Measurements from ENCODE around the gene ATG9B.
"Not testable (repeated sequence)": the region's sequence is repeated elsewhere in the genome, so short reads cannot be mapped to it uniquely, and the experiment has no call there.

Gene ATG9B

DNA sequence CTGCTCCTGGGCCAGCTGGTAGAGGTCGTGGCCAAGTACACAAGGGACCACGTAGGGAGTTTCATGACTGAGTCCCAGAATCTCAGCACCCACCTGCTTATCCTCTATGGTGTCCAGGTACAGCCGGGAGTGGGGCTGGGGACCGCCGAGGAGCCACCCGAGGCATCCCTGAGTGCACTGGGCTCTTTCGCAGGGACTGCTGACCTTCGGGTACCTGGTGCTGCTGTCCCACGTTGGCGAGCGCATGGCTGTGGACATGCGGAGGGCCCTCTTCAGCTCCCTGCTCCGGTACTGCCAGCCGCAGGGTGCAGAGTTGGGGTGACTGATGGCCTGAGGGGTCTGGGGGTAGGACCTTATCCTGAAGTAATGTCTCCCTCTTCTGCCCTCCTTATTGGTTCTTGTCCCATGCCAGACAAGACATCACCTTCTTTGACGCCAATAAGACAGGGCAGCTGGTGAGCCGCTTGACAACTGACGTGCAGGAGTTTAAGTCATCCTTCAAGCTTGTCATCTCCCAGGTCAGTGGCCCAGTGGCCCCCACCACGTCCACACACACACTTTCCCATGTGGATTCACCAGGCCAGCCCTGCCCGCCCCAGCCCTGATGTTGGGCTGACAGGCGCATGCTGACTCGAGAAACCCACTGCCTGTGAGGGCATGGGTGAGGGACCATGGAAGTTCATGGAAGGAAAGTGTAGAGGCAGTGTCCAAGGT lies 10.2 kb upstream of the ATG9B start:
- H3K4me3 Mint-ChIP-seq, result no peak overlapping the region
- H3K27me3 Mint-ChIP-seq, result no peaks in the 10 kb centered on the region
- no peak overlapping the region for H3K27ac Mint-ChIP-seq
- peaks cover 2% of the 10 kb centered on the region for H3K4me1 Mint-ChIP-seq
- no peaks in the 10 kb centered on the region for H3K9me3 Mint-ChIP-seq
- ATAC-seq (ENCODE audit: low read depth), result no peak
- no peak for DNase-seq (ENCODE audit: low spot score in 2 of 2)
- peaks cover 13% of the 10 kb centered on the region for H3K36me3 Mint-ChIP-seq

- Mint-ChIP-seq H3K27ac (no peak overlapping the region), H3K9me3 (no peaks in the 10 kb centered on the region), H3K4me1 (peaks cover 6% of the 10 kb centered on the region), H3K36me3 (peaks cover 13% of the 10 kb centered on the region), H3K27me3 (no peaks in the 10 kb centered on the region), H3K4me3 (no peak overlapping the region)
- no peak for ATAC-seq (ENCODE audit: low read depth)
- no peak for DNase-seq (ENCODE audit: low spot score in 2 of 2)
Observed at GRCh38 chr7:151033864-151034249, 9.6 kb upstream of the ATG9B start.

DNA sequence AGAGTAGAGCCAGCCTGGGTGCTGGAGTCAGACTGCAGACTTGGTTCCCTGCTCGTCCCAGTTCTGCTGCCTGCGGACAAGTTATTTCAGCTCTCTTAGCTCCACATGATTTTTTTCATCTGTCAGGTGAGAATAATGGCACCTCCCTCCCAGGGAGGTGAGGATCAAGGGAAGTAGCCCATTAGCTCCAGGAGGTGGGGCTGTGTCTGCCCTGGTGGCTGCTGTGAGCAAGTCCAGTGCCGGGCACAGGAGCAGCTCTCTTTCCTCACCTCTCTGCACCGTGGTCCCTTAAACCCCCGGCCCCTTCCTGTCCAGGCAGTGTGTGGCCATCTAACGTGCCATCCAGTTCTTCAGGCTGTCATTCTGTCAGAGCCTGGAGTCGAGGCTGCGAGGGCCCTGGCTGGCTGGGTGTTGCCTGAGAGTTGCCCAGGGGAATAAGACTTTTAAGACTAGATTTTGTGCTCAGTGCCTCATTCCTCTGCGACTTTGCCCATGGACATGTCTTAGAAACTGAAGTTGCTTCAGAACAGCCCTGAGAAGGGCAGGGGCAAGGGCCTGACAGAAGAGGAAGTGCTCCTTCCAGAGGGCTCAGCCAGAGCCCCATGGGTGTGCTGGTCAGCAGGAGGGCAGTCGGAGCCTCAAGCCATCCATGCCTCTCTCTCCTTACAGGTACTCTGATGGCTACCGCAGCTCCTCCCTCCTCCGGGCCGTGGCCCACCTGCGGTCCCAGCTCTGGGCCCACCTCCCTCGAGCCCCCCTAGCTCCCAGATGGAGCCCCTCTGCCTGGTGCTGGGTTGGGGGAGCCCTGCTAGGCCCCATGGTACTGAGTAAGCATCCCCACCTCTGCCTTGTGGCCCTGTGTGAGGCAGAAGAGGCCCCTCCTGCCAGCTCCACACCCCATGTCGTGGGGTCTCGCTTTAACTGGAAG lies 8.9 kb upstream of the ATG9B start:
- peaks cover 13% of the 10 kb centered on the region for H3K36me3 Mint-ChIP-seq
- no peak overlapping the region for H3K27ac Mint-ChIP-seq
- no peak overlapping the region for H3K4me3 Mint-ChIP-seq
- H3K9me3 Mint-ChIP-seq, result no peaks in the 10 kb centered on the region
- H3K27me3 Mint-ChIP-seq, result no peaks in the 10 kb centered on the region
- DNase-seq (ENCODE audit: low spot score in 2 of 2) (no peak), ATAC-seq (ENCODE audit: low read depth) (no peak)
- H3K4me1 Mint-ChIP-seq, result peaks cover 9% of the 10 kb centered on the region

DNA sequence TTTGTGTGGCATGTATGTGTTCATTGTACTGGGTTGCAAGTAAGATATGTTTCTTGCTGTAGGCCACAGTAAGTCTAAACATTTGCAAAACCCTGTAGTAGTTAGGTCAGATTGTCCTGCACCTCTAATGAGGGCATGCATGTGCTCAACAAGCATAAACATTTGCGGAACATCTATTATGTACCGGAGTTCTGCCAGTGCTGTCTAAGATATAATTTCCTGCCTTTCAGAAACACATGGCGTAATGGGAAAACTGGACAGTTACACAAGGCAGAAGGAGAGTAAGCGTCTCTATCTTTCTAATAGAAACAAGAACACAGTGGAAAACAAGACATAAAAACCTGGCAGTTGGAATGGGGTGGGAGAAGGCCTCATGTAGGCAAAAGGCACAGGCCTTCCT lies 6.7 kb upstream of the ATG9B start:
- H3K9me3 Mint-ChIP-seq, result no peaks in the 10 kb centered on the region
- ATAC-seq (ENCODE audit: low read depth), result no peak
- H3K36me3 Mint-ChIP-seq, result peaks cover 7% of the 10 kb centered on the region
- H3K27ac Mint-ChIP-seq, result no peak overlapping the region
- H3K4me1 Mint-ChIP-seq, result peaks cover 12% of the 10 kb centered on the region
- no peak for DNase-seq (ENCODE audit: low spot score in 2 of 2)
- no peaks in the 10 kb centered on the region for H3K27me3 Mint-ChIP-seq
- H3K4me3 Mint-ChIP-seq, result no peak overlapping the region

DNA sequence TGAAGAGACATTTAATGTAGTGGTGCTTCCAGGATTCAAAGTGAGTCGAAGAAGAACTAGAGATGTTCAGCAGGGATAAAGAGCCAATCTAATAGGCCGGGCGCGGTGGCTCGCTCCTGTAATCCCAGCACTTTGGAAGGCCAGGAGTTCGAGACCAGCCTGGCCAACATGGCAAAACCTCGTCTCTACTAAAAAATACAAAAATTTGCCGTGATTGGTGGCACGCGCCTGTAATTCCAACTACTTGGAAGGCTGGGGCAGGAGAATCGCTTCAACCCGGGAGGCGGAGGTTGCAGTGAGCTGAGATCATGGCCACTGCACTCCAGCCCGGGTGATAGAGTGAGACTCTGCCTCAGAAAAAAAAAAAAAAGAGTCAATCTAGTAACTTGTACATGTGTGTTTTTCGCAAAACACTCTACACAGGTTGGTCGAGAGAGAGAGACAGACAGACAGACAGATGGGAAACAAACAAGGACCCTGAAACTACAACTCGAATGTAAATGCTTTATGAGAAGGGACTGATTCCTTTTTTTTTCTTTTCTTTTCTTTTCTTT lies 4.7 kb upstream of the ATG9B start:
- peak overlapping the region; percentile 99 for H3K27ac Mint-ChIP-seq
- DNase-seq (ENCODE audit: low spot score in 2 of 2) (no peak), ATAC-seq (ENCODE audit: low read depth) (no peak)
- H3K27me3 Mint-ChIP-seq, result peaks cover 5% of the 10 kb centered on the region
- H3K4me3 Mint-ChIP-seq, result peak overlapping the region; percentile 87
- H3K9me3 Mint-ChIP-seq, result no peaks in the 10 kb centered on the region
- peaks cover 12% of the 10 kb centered on the region for H3K4me1 Mint-ChIP-seq
- H3K36me3 Mint-ChIP-seq, result peaks cover 3% of the 10 kb centered on the region

DNA sequence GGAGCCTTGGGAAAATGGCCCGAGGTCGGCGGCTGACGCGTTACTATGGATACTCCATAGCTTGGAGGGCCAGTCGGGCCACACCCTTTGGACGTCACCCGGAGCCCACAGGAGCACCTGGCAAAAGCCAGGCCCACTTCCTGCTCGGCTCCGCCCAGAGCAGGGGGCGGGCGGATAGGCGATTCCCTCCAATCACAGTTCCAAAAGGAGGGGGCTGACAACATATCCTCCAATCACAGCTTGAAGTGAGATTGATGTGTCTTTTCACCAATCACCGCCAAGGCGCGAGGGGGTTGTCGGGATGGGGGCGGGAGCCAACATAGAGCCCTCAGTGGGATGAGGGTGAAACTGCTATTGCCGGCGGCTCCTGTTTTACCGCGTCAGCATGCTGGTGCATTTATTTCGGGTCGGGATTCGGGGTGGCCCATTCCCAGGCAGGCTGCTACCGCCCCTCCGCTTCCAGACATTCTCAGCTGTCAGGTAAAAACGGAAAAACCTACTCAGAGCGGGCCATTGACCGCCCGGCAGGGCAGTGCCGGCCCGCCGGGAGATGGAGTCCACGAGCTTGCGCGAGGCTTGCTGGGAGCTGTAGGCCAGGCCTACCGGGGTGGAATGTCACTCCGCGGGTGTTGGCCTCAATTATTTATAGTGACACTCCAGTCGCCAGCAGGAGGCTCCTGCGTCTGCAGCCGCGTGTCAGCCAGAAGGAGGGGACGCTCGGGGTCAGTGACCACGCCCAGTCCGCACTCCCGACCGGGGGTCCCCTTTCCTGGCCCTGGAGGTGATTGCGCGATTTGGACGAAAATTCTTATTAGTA lies 4.0 kb upstream of the ATG9B start, which contains the start of gene ABCB8:
ABCB8 (plus strand) TSS at position 320 of the 817 bp plus-strand sequence; CDS start at position 386, 66 bp downstream.
- Mint-ChIP-seq H3K27me3 (peaks cover 5% of the 10 kb centered on the region), H3K9me3 (no peaks in the 10 kb centered on the region), H3K36me3 (peaks cover 3% of the 10 kb centered on the region), H3K4me1 (peaks cover 12% of the 10 kb centered on the region), H3K4me3 (peak within 1 kb of the TSS; percentile 87), H3K27ac (peak within 1 kb of the TSS; percentile 99)
- peak; percentile 83 for ATAC-seq (ENCODE audit: low read depth)
- DNase-seq (ENCODE audit: low spot score in 2 of 2), result peak; percentile 96 to 99

- H3K36me3 Mint-ChIP-seq; DNase-seq (ENCODE audit: low spot score in 2 of 2); H3K27me3 Mint-ChIP-seq; H3K9me3 Mint-ChIP-seq: not testable (repeated sequence)
- H3K27ac Mint-ChIP-seq, result peak overlapping the region; percentile 99
- peak; percentile 41 for ATAC-seq (ENCODE audit: low read depth)
- H3K4me1 Mint-ChIP-seq, result peaks cover 12% of the 10 kb centered on the region
- H3K4me3 Mint-ChIP-seq, result peak overlapping the region; percentile 87
Observed at GRCh38 chr7:151027728-151028130, 3.4 kb upstream of the ATG9B start.

- H3K36me3 Mint-ChIP-seq; ATAC-seq (ENCODE audit: low read depth); H3K27me3 Mint-ChIP-seq; H3K9me3 Mint-ChIP-seq; DNase-seq (ENCODE audit: low spot score in 2 of 2): not testable (repeated sequence)
- Mint-ChIP-seq H3K4me1 (peaks cover 12% of the 10 kb centered on the region), H3K27ac (peak overlapping the region; percentile 99), H3K4me3 (peak overlapping the region; percentile 87)
Observed at GRCh38 chr7:151026771-151027727, 2.8 kb upstream of the ATG9B start.

DNA sequence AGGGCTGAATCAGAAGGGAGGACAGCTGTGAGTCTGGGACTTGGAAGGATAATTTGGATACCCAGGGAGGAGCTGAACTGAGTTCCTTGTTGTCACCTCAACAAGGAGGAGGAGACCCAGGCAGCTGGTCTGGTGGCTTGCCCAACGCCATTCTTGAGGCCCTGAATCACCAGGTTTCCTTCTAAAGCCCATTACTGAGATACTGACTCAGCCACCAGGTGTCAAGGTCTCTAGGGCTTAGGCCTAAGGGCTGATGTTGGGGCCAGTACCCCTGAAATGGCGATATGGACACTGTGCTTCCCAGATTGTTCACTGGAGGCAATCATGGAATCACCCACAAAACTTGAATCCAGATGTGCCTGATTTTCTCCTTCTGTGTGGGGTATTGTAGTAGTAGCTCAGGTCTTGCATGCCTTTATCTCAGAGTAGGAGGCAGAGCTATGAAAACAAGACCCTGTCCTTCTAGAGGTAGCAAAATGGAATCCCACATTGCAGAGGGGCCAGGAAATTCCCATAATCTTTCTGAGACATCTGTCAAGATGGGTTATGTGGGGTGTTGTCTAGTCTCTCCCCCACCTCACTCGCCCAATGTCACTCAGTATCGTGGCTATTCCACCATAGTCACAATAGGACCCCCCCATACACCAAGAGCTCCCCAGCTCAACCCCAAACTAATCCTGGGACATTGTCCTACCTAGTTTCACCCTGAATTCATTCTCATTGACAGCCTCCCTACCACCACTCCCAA lies 1.8 kb upstream of the ATG9B start:
- H3K27me3 Mint-ChIP-seq, result peaks cover 10% of the 10 kb centered on the region
- DNase-seq (ENCODE audit: low spot score in 2 of 2) (no peak), ATAC-seq (ENCODE audit: low read depth) (no peak)
- H3K9me3 Mint-ChIP-seq, result no peaks in the 10 kb centered on the region
- no peaks in the 10 kb centered on the region for H3K36me3 Mint-ChIP-seq
- no peak overlapping the region for H3K4me3 Mint-ChIP-seq
- peak overlapping the region; percentile 99 for H3K27ac Mint-ChIP-seq
- peaks cover 12% of the 10 kb centered on the region for H3K4me1 Mint-ChIP-seq

DNA sequence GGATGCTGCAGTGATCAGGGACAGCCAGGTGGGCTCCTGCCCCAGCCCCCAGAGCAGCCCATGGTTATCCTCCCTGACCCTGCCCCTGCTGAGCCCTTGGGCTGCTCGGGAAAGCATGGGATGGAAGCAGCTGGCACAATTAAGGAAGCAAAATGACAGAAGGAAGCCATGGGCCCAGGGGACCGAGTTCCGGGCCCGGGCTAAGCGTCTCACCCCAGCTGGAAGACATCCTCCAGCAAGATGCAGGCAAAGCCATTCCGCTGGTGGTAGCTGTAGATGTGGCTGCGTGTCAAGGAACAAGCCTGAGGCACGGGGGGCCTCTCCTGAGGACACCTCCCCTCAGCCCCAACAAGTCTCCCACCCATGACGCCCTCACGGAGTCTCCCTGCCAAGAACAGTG lies 1.1 kb downstream of the ATG9B start:
- no peak overlapping the region for H3K27ac Mint-ChIP-seq
- no peaks in the 10 kb centered on the region for H3K36me3 Mint-ChIP-seq
- no peak overlapping the region for H3K4me3 Mint-ChIP-seq
- no peak for ATAC-seq (ENCODE audit: low read depth)
- peaks cover 20% of the 10 kb centered on the region for H3K27me3 Mint-ChIP-seq
- peaks cover 13% of the 10 kb centered on the region for H3K4me1 Mint-ChIP-seq
- H3K9me3 Mint-ChIP-seq, result no peaks in the 10 kb centered on the region
- DNase-seq (ENCODE audit: low spot score in 2 of 2), result no peak

DNA sequence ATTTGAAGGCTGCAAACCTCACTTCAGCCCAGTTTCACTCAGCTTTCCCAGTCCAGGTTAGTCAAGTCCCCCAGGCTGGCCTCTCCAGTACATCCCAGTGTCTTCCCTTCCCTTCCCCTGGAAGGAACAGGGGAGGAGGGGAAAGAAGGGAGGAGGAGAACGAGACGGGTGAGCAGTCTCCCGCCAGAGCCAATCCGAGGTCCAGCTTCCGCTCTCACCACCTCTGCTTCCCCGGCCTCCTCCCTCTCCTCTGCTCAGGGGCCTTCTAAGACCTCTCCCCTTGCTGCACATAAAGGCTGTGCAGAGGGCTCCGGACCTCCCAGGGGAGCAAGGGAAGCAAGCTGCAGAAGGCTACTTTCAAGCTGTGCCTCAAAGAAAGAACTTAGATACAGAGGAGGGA lies 4.1 kb downstream of the ATG9B start:
- H3K27ac Mint-ChIP-seq, result no peak overlapping the region
- H3K4me3 Mint-ChIP-seq, result no peak overlapping the region
- ATAC-seq (ENCODE audit: low read depth) (no peak), DNase-seq (ENCODE audit: low spot score in 2 of 2) (no peak)
- H3K4me1 Mint-ChIP-seq, result peaks cover 21% of the 10 kb centered on the region
- H3K36me3 Mint-ChIP-seq, result no peaks in the 10 kb centered on the region
- no peaks in the 10 kb centered on the region for H3K9me3 Mint-ChIP-seq
- H3K27me3 Mint-ChIP-seq, result peaks cover 20% of the 10 kb centered on the region

DNA sequence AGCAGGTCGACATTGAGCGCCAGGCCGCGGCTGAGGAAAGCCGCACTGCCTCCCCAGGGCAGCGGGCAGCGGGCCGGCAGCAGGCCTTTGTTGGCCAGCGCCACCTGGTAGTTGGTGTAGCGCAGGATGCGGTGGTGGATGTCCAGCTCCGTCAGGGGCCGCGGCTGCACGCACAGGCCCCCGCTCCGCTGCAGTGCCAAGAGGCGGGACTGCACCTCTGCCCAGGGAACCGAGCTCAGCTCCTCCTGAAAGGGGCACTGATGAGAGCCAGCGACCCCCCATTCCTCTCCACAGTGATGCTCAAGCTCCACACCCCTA lies 5.2 kb downstream of the ATG9B start:
- H3K9me3 Mint-ChIP-seq, result no peaks in the 10 kb centered on the region
- ATAC-seq (ENCODE audit: low read depth) (no peak), DNase-seq (ENCODE audit: low spot score in 2 of 2) (no peak)
- H3K27ac Mint-ChIP-seq, result no peak overlapping the region
- H3K36me3 Mint-ChIP-seq, result no peaks in the 10 kb centered on the region
- peaks cover 30% of the 10 kb centered on the region for H3K4me1 Mint-ChIP-seq
- peaks cover 15% of the 10 kb centered on the region for H3K27me3 Mint-ChIP-seq
- peak overlapping the region; percentile 80 for H3K4me3 Mint-ChIP-seq
